GM13976 (cell line): ENCODE measurements around the gene OXT.

ENCODE experiments used
- DNase-seq: peaks from one replicate; pipeline ENCODE4 v3.0.0; 2012; ENCODE audit warnings: low spot score
- in situ Hi-C: fragments of 300-500 bp; cut with MboI; formaldehyde crosslinking; loops from one replicate; pipeline ENCODE4 v1.12.0; 2022; ENCODE audit warnings: low sequenced_read_pairs, mixed read lengths, inconsistent platforms; ENCODE audit not compliant: unreplicated experiment
- TF ChIP-seq, protein P1 (sequence below): IDR thresholded peaks from 2 replicates; pipeline ENCODE4 v1.5.1; 2012; ENCODE audit warnings: borderline replicate concordance, mild to moderate bottlenecking; ENCODE audit not compliant: insufficient read depth; ENCODE audit errors: extremely low read depth, missing control alignments, control extremely low read depth

OXT gene

DNA sequence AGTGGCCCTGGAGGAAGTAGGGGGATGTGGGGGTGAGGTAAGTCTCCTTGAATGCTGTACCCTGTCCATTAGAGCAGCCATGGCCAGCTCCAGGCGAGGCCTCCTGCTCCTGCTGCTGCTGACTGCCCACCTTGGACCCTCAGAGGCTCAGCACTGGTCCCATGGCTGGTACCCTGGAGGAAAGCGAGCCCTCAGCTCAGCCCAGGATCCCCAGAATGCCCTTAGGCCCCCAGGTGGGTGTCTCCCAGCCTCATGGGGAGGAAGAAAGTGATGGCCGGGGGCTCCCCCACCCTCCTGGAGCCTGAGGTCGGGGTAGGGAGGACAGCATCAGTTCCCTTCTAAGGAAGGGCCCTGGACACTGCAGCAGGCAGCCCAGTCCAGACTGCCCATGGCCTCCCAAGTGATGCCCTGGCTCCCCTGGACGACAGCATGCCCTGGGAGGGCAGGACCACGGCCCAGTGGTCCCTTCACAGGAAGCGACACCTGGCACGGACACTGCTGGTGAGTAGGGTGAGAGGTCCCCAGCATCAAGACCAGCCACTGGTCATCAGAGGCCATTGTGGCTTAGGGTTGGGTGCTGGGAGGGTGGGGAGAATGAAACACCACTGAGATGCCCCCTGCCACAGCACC, 27.0 kb upstream of the OXT start:
- no peak for DNase-seq
- TF ChIP-seq, protein P1, sequence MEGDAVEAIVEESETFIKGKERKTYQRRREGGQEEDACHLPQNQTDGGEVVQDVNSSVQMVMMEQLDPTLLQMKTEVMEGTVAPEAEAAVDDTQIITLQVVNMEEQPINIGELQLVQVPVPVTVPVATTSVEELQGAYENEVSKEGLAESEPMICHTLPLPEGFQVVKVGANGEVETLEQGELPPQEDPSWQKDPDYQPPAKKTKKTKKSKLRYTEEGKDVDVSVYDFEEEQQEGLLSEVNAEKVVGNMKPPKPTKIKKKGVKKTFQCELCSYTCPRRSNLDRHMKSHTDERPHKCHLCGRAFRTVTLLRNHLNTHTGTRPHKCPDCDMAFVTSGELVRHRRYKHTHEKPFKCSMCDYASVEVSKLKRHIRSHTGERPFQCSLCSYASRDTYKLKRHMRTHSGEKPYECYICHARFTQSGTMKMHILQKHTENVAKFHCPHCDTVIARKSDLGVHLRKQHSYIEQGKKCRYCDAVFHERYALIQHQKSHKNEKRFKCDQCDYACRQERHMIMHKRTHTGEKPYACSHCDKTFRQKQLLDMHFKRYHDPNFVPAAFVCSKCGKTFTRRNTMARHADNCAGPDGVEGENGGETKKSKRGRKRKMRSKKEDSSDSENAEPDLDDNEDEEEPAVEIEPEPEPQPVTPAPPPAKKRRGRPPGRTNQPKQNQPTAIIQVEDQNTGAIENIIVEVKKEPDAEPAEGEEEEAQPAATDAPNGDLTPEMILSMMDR: no peak
- in situ Hi-C loops: no loop called here

DNA sequence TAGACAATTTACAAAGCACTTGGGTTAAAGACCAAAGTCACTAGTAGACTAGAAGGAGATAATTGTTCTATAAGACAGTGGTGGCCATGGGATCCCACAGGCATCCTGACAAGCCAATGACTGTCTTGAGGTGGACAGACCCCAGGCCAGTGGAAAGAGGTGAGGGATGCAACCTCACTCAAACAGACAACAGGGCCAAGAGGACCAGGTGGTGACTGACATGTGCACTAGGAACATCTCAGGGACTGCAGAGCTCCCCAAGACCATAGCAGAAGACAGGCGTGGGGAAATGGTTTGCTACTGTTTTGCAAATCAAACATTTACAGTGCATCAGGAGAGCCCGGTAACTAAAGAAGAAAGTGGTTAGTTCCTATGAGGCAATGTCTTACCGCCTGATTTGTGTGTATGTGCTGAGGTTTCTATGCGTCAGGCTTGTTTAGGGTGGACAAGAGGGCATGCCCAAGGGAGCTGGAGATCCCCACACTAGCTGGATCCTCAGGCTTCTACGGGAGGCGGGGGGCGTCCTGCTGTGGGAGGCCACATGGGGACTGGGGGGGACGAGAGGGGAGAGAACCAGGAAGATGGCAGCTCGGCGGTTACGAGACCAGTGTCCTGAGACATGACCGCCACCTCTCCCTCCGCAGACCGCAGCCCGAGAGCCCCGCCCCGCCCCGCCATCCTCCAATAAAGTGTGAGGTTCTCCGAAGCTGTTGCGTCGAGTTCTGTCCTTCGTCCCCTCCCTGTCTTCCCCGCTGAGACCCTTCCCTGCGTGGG, 26.2 kb upstream of the OXT start:
- TF ChIP-seq, protein P1: no peak
- in situ Hi-C loops: no loop called here
- DNase-seq: peak; percentile 87

DNA sequence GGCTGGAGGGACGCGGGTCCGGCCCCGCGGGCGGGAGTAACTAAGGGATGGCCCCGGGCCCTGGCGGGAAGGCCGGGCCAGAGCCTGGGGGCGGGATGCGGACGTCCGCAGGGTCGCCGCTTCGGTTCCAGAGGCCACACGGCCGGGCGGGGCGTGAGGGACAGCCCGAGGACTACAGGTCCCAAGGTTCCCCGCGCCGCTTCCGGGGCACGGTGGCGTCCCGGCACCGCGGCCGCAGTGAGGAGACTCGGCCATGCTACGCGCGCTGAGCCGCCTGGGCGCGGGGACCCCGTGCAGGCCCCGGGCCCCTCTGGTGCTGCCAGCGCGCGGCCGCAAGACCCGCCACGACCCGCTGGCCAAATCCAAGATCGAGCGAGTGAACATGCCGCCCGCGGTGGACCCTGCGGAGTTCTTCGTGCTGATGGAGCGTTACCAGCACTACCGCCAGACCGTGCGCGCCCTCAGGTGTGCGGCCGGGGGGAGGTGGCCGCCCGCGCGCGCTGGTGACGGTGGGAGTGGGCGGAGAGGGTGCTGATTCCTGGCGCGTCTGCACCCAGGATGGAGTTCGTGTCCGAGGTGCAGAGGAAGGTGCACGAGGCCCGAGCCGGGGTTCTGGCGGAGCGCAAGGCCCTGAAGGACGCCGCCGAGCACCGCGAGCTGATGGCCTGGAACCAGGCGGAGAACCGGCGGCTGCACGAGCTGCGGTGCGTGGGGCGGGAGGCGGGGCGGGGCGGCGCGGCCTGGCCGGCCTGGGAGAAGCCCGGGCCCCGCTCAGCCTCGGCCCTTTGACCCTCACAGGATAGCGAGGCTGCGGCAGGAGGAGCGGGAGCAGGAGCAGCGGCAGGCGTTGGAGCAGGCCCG, 25.4 kb upstream of the OXT start, which contains the start of gene MRPS26:
Gene MRPS26, plus strand, starts transcription at position 237 of the 861 bp plus-strand sequence. Its CDS starts 17 bp downstream, at position 254.
- TF ChIP-seq, protein P1: no peak
- in situ Hi-C loops: no loop called here
- peak; percentile 97 for DNase-seq

DNA sequence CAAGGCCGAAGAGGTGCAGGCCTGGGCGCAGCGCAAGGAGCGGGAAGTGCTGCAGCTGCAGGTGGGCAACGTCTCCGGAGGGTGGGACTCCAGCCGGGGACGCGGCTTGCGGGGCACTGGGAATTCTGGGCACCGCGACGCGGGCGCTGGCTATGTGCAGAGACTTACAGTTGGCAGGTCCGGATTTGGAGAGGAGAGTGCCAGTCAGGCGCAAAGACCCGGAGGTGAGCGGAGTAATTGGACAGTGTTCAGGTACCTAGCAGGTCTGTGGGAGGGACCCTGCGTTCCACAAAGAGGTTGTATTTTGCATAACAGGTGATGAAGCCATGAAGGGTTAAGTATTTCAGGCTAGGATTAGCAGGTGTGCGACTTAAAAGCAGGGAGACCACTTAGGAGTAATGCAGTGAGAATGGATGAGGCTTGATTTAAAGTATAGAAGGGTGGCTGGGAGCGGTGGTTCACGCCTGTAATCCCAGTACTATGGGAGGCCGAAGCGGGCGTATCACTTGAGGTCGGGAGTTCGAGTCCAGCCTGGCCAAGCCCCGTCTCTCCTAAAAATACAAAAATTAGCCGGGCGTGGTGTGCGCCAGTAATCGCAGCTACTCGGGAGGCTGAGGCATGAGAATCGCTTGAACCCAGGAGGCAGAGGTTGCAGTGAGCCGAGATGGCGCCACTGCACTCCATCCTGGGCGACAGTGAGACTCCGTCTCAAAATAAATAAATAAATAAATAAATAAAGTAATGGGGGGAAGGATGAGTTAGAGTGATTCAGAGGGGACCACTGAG, 24.6 kb upstream of the OXT start:
- in situ Hi-C loops: no loop called here
- TF ChIP-seq, protein P1: no peak
- peak; percentile 50 for DNase-seq

DNA sequence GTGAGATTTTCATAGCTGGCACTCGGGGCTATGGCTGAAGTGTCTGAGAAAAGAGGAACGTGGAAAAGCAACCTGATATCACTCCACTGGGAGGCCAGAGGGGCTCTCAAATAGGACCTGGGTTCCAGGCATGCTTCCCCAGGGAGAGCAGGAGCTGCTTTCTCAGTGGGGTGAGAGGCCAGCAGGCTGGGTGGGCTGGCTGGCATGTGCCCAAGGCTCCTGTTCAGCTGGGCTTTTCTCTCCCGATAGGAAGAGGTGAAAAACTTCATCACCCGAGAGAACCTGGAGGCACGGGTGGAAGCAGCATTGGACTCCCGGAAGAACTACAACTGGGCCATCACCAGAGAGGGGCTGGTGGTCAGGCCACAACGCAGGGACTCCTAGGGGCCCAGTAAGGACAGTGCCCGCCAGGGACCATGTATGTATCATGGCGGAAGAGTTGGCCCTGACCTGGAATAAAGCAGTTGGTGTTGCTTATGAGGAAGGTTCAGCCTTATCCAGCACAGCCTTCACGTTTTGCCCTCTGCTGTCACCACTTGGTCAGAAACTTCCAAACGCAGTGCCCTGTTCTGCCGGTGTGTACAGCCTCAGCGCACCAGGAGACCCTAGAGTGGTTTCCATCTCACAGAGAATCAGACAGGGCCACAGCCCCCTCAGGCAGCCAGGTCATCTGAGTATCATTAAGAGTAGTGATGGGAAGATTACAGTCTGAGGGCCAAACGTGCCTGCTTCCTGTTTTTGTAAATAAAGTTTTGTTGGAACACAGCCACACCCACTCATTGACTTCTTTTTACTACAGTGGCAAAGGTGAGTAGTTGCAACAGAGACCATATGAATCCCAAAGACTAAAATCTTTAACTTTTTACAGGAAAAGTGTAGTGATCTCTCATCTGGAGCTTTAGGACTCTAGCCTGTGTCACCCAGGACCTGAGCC, 23.7 kb upstream of the OXT start:
- no peak for DNase-seq
- in situ Hi-C loops: no loop called here
- TF ChIP-seq, protein P1: no peak
